ENCODE measurements around the gene PARP9.
"Not testable (repeated sequence)": the region's sequence is repeated elsewhere in the genome, so short reads cannot be mapped to it uniquely, and the experiment has no call there.

The PARP9 gene

GRCh38 chr3:122576174-122576940, 12.3 kb upstream of the PARP9 start:
- DNase-seq (ENCODE audit: extremely low read depth in 1 of 2, low read depth in 1 of 2) = no peak

GRCh38 chr3:122572940-122573412, 8.9 kb upstream of the PARP9 start:
- no peak for DNase-seq (ENCODE audit: extremely low read depth in 1 of 2, low read depth in 1 of 2)

DNA sequence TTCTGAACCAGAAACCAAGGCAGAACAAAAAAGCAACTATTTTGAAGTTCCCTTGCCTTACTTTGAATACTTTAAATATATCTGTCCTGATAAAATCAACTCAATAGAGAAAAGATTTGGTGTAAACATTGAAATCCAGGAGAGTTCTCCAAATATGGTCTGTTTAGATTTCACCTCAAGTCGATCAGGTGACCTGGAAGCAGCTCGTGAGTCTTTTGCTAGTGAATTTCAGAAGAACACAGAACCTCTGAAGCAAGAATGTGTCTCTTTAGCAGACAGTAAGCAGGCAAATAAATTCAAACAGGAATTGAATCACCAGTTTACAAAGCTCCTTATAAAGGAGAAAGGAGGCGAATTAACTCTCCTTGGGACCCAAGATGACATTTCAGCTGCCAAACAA, 4.7 kb upstream of the PARP9 start:
- no peak for DNase-seq (ENCODE audit: extremely low read depth in 1 of 2, low read depth in 1 of 2)

DNA sequence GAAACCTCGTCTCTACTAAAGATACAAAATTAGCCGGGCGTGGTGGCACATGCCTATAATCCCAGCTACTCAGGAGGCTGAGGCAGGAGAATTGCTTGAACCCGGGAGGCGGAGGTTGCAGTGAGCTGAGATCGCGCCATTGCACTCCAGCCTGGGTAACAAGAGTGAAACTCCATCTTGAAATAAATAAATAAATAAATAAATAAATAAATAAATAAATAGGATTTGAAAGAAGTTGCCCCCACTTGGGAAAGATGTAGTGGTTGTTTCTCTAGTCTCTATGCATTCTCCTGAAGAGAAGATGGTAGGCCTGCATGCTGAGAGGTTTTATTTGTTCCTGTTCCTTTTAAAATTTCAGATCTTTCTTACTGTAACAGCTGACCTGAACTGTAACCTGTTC, 4.0 kb upstream of the PARP9 start:
- not testable (repeated sequence) for DNase-seq (ENCODE audit: extremely low read depth in 1 of 2, low read depth in 1 of 2)

GRCh38 chr3:122563717-122564025, 429 bp downstream of the PARP9 start:
- DNase-seq (ENCODE audit: extremely low read depth in 1 of 2, low read depth in 1 of 2) = no peak

GRCh38 chr3:122562923-122563716, 980 bp downstream of the PARP9 start:
- no peak for DNase-seq (ENCODE audit: extremely low read depth in 1 of 2, low read depth in 1 of 2)

DNA sequence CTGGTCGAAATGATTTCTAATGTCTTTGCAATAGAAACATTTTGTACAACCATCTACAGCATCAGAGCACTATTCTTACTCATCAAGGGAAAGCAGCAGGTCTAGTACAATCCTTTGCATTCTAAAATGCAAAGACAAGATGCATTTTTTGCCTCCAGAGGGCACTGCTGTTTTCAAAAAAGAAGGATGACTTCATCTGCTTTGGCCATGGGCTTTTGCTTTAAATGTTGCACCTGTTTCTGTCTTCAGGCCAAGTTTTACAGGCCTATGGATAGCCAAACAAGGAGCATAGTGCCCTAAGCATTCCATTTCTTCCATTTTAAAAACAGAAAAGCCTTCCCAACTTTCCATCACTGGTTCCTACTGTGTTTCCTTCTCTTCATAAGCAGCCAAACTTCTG, 3.4 kb downstream of the PARP9 start:
- no peak for DNase-seq (ENCODE audit: extremely low read depth in 1 of 2, low read depth in 1 of 2)

DNA sequence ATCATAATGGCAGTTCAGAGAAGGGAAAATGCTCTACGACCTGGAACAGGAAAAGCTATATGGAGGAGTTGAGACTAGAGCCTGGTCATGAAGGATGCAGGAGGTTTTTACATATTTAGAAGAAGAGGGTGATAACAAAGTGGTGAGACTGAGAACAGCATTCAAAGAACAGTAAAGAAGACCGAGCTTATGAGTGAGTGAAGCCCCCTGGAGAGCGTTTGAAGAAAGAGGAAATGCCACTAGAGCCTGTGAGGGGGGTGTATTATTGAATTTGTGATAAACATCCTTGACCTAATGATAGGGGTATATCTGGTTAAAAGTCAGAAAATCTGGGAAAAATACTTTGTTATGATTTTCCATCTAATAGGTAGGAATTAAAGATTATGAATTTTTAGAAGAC, 4.2 kb downstream of the PARP9 start:
- DNase-seq (ENCODE audit: extremely low read depth in 1 of 2, low read depth in 1 of 2) = no peak

- no peak for DNase-seq (ENCODE audit: extremely low read depth in 1 of 2, low read depth in 1 of 2)
Observed at GRCh38 chr3:122558605-122559004, 5.5 kb downstream of the PARP9 start.

GRCh38 chr3:122557356-122557755, 6.7 kb downstream of the PARP9 start:
- DNase-seq (ENCODE audit: extremely low read depth in 1 of 2, low read depth in 1 of 2) = no peak

GRCh38 chr3:122555275-122556071, 8.6 kb downstream of the PARP9 start:
- DNase-seq (ENCODE audit: extremely low read depth in 1 of 2, low read depth in 1 of 2) = no peak

DNA sequence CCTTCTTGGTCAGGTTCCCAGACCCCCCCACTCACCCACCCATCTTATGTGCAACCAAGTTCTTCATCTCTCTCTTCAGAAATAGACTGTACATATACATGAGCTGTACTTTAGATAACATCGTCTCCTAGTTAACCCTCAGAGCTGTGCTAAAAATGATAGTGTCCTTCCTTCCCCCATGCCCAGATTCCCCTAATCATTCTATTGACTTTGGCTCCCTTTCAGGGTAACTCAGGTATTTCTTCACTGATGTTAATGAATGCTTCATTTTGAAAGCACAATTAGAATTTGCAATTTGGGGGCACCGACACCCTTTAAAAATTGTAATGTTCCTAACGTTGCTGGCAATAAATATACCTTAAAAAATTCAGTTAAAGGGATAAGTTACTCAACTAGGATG, 10.9 kb downstream of the PARP9 start:
- DNase-seq (ENCODE audit: extremely low read depth in 1 of 2, low read depth in 1 of 2) = no peak

GRCh38 chr3:122548619-122549018, 15.5 kb downstream of the PARP9 start:
- DNase-seq (ENCODE audit: extremely low read depth in 1 of 2, low read depth in 1 of 2) = no peak

DNA sequence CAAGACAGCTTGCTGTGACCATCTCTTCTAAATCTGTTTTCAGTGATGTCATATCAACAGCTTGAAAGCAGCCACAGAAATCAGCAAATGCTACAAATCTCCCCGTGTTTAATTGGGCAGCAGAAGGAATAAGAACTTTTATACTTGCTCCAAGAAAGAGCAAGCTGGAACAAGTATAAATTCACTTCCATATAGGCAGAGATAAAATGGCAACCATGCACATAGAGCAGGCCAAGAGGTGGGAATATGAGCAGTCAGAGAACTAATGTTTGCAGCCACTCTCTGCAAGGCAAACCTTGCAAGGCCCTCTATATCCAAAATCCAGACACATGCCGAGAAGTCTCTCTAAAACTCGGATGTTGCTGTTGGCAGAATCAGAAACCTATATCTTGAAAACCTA, 16.0 kb downstream of the PARP9 start:
- DNase-seq (ENCODE audit: extremely low read depth in 1 of 2, low read depth in 1 of 2) = no peak

DNA sequence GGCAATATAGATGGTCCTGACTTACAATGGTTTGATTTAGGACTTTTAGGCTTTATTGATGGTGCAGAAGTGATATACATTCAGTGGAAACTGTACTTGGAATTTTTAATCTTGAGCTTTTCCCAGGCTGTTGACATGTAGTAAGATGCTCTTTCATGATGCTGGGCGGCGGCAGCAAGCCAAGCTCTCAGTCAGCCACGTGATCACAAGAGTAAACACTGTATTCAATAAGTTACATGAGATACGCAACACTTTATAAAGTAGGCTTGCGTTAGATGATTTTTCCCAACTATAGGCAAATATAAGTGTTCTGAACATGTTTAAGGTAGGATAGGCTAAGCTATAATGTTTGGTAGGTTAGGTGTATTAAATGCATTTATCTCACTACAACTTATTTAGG, 17.9 kb downstream of the PARP9 start:
- no peak for DNase-seq (ENCODE audit: extremely low read depth in 1 of 2, low read depth in 1 of 2)

GRCh38 chr3:122538956-122539490, 25.1 kb downstream of the PARP9 start:
- DNase-seq (ENCODE audit: extremely low read depth in 1 of 2, low read depth in 1 of 2) = no peak

DNA sequence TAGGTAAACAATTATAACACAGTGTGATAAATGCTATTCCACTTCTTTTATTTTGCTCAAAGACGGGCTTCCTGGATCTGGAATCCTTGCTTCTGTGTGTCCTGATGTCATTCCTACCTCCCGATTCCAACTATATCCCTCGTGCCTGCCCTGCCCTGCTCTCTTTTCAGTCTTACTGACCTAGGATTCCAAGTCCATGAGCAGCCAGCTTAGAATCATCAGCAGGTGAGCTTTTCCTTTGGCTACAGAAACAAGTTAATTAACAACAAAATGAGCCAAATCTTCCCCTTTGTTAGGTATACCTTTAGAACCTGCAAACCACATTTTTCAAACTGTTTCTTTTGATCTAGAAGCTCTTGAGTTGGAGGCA, 27.5 kb downstream of the PARP9 start:
- DNase-seq (ENCODE audit: extremely low read depth in 1 of 2, low read depth in 1 of 2) = no peak

DNA sequence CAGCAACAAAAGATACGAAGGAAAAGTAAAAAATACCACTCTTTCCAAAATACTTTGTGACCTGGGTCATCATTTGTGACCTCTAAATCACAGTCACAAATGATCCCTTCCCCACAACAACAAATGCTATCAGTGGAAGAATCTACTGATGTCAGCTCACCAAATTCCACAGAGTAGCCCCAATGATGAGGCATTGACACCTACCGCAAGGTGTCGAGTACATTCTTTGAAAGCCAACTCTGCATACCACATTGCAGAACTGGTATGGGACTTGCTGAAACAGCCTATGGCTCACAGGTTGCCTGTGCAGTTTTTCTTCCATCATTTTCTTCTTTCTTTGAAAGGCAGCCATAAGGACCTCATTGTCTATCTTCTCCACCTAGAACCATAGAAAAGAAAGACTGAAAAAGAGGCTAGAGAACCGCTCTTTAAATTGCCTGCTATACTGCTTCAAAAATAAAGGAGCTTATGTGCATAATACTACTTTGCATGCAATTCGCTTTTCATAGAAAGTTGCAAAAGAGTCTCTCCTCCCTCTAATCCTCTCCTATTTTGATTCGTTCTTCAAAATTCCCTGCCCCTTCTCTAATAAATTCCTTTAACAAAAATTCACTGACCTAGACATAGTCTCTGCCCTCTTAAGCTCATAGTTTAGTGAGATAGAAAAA, 28.0 kb downstream of the PARP9 start:
- DNase-seq (ENCODE audit: extremely low read depth in 1 of 2, low read depth in 1 of 2) = no peak

DNA sequence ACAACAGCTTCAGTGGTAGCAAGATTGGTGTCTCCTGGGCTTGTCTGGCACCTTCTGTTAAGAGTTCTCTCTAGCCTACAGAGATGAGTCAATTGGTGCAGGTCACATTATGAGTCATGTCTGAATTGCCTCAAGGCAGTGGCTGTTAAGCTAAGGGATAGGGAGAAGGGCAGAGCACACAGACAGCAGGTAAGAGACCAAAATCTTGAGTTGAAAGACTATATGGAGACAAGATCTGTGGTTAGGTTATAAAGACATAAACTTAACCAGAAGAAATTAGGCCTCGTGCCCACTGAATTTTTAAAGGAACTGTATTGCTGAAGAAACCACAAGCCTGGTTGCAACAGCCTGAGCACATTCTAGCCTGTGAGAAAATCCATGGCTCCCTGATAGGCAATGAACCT, 30.2 kb downstream of the PARP9 start:
- peak in 1 of 2 donors; percentile 38 for DNase-seq (ENCODE audit: extremely low read depth in 1 of 2, low read depth in 1 of 2)

DNA sequence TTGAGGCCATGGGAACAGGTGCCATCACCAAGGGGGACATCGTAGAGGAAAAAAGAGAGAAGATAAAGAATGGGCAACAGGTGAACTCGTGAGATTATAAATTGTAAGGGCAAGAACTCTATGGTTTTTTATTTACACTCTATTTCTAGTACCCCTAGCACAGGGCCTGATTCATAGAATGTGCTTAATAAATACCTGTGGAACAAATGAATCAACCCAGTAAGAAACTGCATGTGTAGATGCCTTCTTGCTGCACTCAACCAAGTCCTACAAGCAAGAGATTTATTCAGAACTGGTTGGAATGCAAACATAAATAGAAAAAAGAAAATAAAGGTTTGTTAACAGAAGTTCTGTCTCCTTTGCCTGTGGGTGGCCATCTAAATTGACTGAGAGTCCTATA, 30.6 kb downstream of the PARP9 start:
- no peak for DNase-seq (ENCODE audit: extremely low read depth in 1 of 2, low read depth in 1 of 2)

- no peak for DNase-seq (ENCODE audit: extremely low read depth in 1 of 2, low read depth in 1 of 2)
Observed at GRCh38 chr3:122530164-122530563, 33.9 kb downstream of the PARP9 start.
